Kidney (tissue), 14 donors: ENCODE data around the gene DDX50. TPM values are rescaled to one million over a fixed set of nuclear protein-coding genes. Genes with fewer than 3 reads are reported as not detected.

Experiments
- DNase-seq, 5 donors: peaks; one replicate each; pipeline ENCODE4 v3.0.0-alpha.2; 2013 to 2020
- FAIRE-seq: peaks from 2 replicates; lab custom pipeline; 2012; peaks lifted over from hg19 to GRCh38; lab: Jason Lieb, UNC
- H3K27ac ChIP-seq, 2 donors: one replicate each; pipeline ENCODE4 v1.7.0; 2013; ENCODE audit warnings: low read depth in 2 of 2, low read length in 2 of 2, inconsistent platforms in 1 of 2
- H3K27me3 ChIP-seq: one replicate; pipeline ENCODE4 v1.7.1; 2013; ENCODE audit warnings: low read length, inconsistent platforms; ENCODE audit not compliant: control insufficient read depth, insufficient read depth
- H3K36me3 ChIP-seq, 3 donors: one replicate each; pipeline versions ENCODE4 v1.7.0 to v1.7.1; 2013; ENCODE audit warnings: low read length in 3 of 3, control low read depth in 1 of 3, inconsistent platforms in 1 of 3; ENCODE audit not compliant: insufficient read depth in 3 of 3, control insufficient read depth in 2 of 3
- H3K4me1 ChIP-seq, 3 donors: one replicate each; pipeline versions ENCODE4 v1.7.0 to v1.7.1; 2013; ENCODE audit warnings: low read length in 3 of 3, inconsistent platforms in 1 of 3, low read depth in 1 of 3; ENCODE audit not compliant: control insufficient read depth in 2 of 3, insufficient read depth in 2 of 3
- H3K4me3 ChIP-seq, 3 donors: one replicate each; pipeline versions ENCODE4 v1.7.0 to v1.8.1; 2013; ENCODE audit warnings: low read length in 3 of 3, control low read depth in 1 of 3, inconsistent platforms in 1 of 3
- H3K9ac ChIP-seq, 3 donors: one replicate each; pipeline versions ENCODE4 v1.7.0 to v1.7.1; 2013; ENCODE audit warnings: low read length in 3 of 3, control low read depth in 1 of 3, inconsistent platforms in 1 of 3
- H3K9me3 ChIP-seq, 3 donors: one replicate each; pipeline versions ENCODE4 v1.7.0 to v1.7.1; 2013; ENCODE audit warnings: low read length in 3 of 3, control low read depth in 1 of 3, inconsistent platforms in 1 of 3; ENCODE audit not compliant: control insufficient read depth in 2 of 3, insufficient read depth in 1 of 3
- CTCF ChIP-seq: IDR thresholded peaks from 3 replicates; pipeline ENCODE4 v1.5.1; 2012; ENCODE audit warnings: mild to moderate bottlenecking, moderate library complexity, borderline replicate concordance; ENCODE audit not compliant: insufficient read depth; ENCODE audit errors: extremely low read depth
- intact Hi-C: fragments of 100-400 bp; cut with DNase I; formaldehyde crosslinking; loops from one replicate; pipeline ENCODE4 v1.11.1; 2022
- polyA plus RNA-seq: library from polyadenylated mRNA; stranded (reverse); fragments of 350-450 nt; fragmentation: Illumina TruSeq; extraction: RNeasy Lipid Tissue Mini Kit (QIAGEN cat#74804); gene quantifications from one replicate; pipeline ENCODE4 v1.2.3, GENCODE V29; 2014; ENCODE audit warnings: low read depth, low replicate concordance; ENCODE audit not compliant: insufficient read depth
- total RNA-seq: library from RNA; stranded (reverse); fragmentation: NEBNext Ultra II Directional; extraction: Animal tissue kit (Norgen Biotek cat#: 25700); gene quantifications from one replicate; pipeline ENCODE4 v1.2.1, GENCODE V29; 2021
- donor health status: control.
- donor health status: control.
- donor health status: control.
- donor health status: control.
- donor health status: control.
- donor health status: DM: yes; HTN: yes; CAD: no.
- donor health status: Normal renal cell carcinoma (clear cell type).

The DDX50 gene
- total and polyA plus RNA-seq, 2 donors from 2014 or later = 24.0 to 33.1 TPM

GRCh38 chr10:68988530-68989316 lies 87.6 kb downstream of the DDX50 start, which contains the start of gene KIFBP:
Gene KIFBP (plus strand): TSS chr10:68988803. CDS start chr10:68988833, 30 bp downstream.
- Histone ChIP-seq H3K9ac (peak within 1 kb of the TSS; percentile 90 to 98 (median 91)), H3K4me1 (peaks cover 0 to 11% (median 5%) of the 10 kb centered on the region in 3 donors), H3K27me3 (no peaks in the 10 kb centered on the region), H3K36me3 (peaks cover 0 to 11% (median 3%) of the 10 kb centered on the region in 3 donors), H3K27ac (peak within 1 kb of the TSS; percentile 32 to 79), H3K4me3 (peak within 1 kb of the TSS; percentile 93 to 98 (median 97)), H3K9me3 (no peaks in the 10 kb centered on the region)
- DNase-seq = peak; percentile 94 to 99 (median 97)
- peak; percentile 91 for FAIRE-seq
- intact Hi-C loops = no loop called here
- TF ChIP-seq CTCF = peak; percentile 41

GRCh38 chr10:68989317-68989990 lies 88.3 kb downstream of the DDX50 start:
- DNase-seq (no peak), FAIRE-seq (no peak)
- Histone ChIP-seq H3K9me3 (no peaks in the 10 kb centered on the region), H3K9ac (peak overlapping the region; percentile 74 to 98 (median 90)), H3K36me3 (peaks cover 0 to 4% (median 3%) of the 10 kb centered on the region in 3 donors), H3K4me3 (peak overlapping the region; percentile 93 to 98 (median 97)), H3K27ac (peak overlapping the region; percentile 32 to 79), H3K4me1 (peaks cover 0 to 11% (median 5%) of the 10 kb centered on the region in 3 donors), H3K27me3 (no peaks in the 10 kb centered on the region)
- no peak for TF ChIP-seq CTCF
- intact Hi-C loops = no loop called here

GRCh38 chr10:68992636-68993440 lies 91.7 kb downstream of the DDX50 start:
- Histone ChIP-seq H3K27ac (no peak overlapping the region), H3K4me3 (no peak overlapping the region), H3K27me3 (no peaks in the 10 kb centered on the region), H3K4me1 (peaks cover 0 to 11% (median 5%) of the 10 kb centered on the region in 3 donors), H3K36me3 (peaks cover 0 to 3% (median 0%) of the 10 kb centered on the region in 3 donors), H3K9ac (peak overlapping the region in 1 of 3 donors; percentile 4), H3K9me3 (no peaks in the 10 kb centered on the region)
- intact Hi-C loops = no loop called here
- FAIRE-seq (no peak), DNase-seq (peak in 4 of 5 donors; percentile 57 to 77 (median 64))
- TF ChIP-seq CTCF = no peak

Other genes starting within 250 kb of the DDX50 start
- gene CCAR1, start 180.1 kb upstream of the DDX50 start, total RNA-seq = 54.4 TPM
- 45.2 TPM for gene CCAR1, start 180.1 kb upstream of the DDX50 start, polyA plus RNA-seq
- gene STOX1, start 73.8 kb upstream of the DDX50 start, total RNA-seq = 1.5 TPM
- 1.5 TPM for gene STOX1, start 73.8 kb upstream of the DDX50 start, polyA plus RNA-seq
- 49.4 TPM for gene DDX21, start 54.9 kb downstream of the DDX50 start, total RNA-seq
- gene DDX21, start 54.9 kb downstream of the DDX50 start, polyA plus RNA-seq = 8.9 TPM
- gene KIFBP, start 87.5 kb downstream of the DDX50 start, total RNA-seq = 26.7 TPM
- 25.6 TPM for gene KIFBP, start 87.5 kb downstream of the DDX50 start, polyA plus RNA-seq
- gene SRGN, start 186.8 kb downstream of the DDX50 start, total RNA-seq = 130 TPM
- 65.7 TPM for gene SRGN, start 186.8 kb downstream of the DDX50 start, polyA plus RNA-seq
- 52.5 TPM for gene VPS26A, start 222.9 kb downstream of the DDX50 start, total RNA-seq
- 38.9 TPM for gene VPS26A, start 222.9 kb downstream of the DDX50 start, polyA plus RNA-seq